K562 (cell line): ENCODE data around the gene RHOF. TPM values are rescaled to one million over a fixed set of nuclear protein-coding genes. Genes with fewer than 3 reads are reported as not detected.

Experiments used
- BDP1 ChIP-seq: IDR thresholded peaks from 3 replicates; pipeline ENCODE4 v1.6.1; 2011; ENCODE audit not compliant: insufficient read length, insufficient read depth
- CEBPZ ChIP-seq: fragments of 150-350 bp; IDR thresholded peaks from 2 replicates; pipeline ENCODE4 v1.6.1; 2014; ENCODE audit warnings: low read depth, mild to moderate bottlenecking, low read length, borderline replicate concordance
- E2F8 ChIP-seq: fragments of 450-650 bp; IDR thresholded peaks from 2 replicates; pipeline ENCODE4 v1.7.1; 2018; ENCODE audit warnings: mild to moderate bottlenecking, low read depth; ENCODE audit not compliant: partially characterized antibody
- ETS1 ChIP-seq: conservative IDR thresholded peaks from 2 replicates; pipeline ENCODE4 v1.6.1; 2011; ENCODE audit warnings: low read depth, mild to moderate bottlenecking, low read length; ENCODE audit not compliant: control insufficient read depth
- FIP1L1 ChIP-seq: fragments of 200-400 bp; formaldehyde crosslinking; IDR thresholded peaks from 2 replicates; pipeline ENCODE4 v1.6.1; 2018; ENCODE audit warnings: mild to moderate bottlenecking, low read depth, low read length; ENCODE audit not compliant: poor library complexity, severe bottlenecking
- GABPA ChIP-seq: fragments of 200-800 bp; sonication (Bioruptor generic); conservative IDR thresholded peaks from 2 replicates; pipeline ENCODE4 v1.6.1; 2016; ENCODE audit warnings: low read depth, missing genetic modification characterization, missing compliant biosample characterization
- GATA2 ChIP-seq: sonication (generic); formaldehyde crosslinking; IDR thresholded peaks from 2 replicates; pipeline ENCODE4 v1.4.0; 2020; ENCODE audit warnings: mild to moderate bottlenecking, missing genetic modification reagents
- PHB ChIP-seq: fragments of 250-450 bp; sonication (Bioruptor Pico); IDR thresholded peaks from 2 replicates; pipeline ENCODE4 v1.5.0; 2021
- PHB2 ChIP-seq: fragments of 450-650 bp; IDR thresholded peaks from 2 replicates; pipeline ENCODE4 v1.6.1; 2017; ENCODE audit warnings: low read depth
- PREB ChIP-seq: sonication (generic); formaldehyde crosslinking; IDR thresholded peaks from 2 replicates; pipeline ENCODE4 v1.8.1; 2023; ENCODE audit warnings: mild to moderate bottlenecking, missing genetic modification reagents
- SMARCA5 ChIP-seq: fragments of 450-650 bp; IDR thresholded peaks from 2 replicates; pipeline ENCODE4 v1.6.1; 2016
- SMARCC2 ChIP-seq: fragments of 450-650 bp; IDR thresholded peaks from 2 replicates; pipeline ENCODE4 v1.6.1; 2017; ENCODE audit warnings: antibody characterized with exemption, moderate library complexity, mild to moderate bottlenecking, low read depth
- SNRNP70 ChIP-seq: fragments of 200-400 bp; formaldehyde crosslinking; optimal IDR thresholded peaks from 2 replicates; pipeline ENCODE3; 2017; ENCODE audit warnings: low read depth, low read length
- THRB ChIP-seq: fragments of 450-650 bp; formaldehyde crosslinking; conservative IDR thresholded peaks from 2 replicates; pipeline ENCODE4 v1.4.0; 2022; ENCODE audit warnings: mild to moderate bottlenecking, missing genetic modification characterization
- ZFX ChIP-seq: sonication (generic); formaldehyde crosslinking; IDR thresholded peaks from 2 replicates; pipeline ENCODE4 v1.8.0; 2022; ENCODE audit warnings: mild to moderate bottlenecking, missing genetic modification reagents, moderate library complexity
- ZNF134 ChIP-seq: fragments of 250-450 bp; sonication (Bioruptor Pico); conservative IDR thresholded peaks from 2 replicates; pipeline ENCODE4 v1.4.0; 2020
- ZNF57 ChIP-seq: fragments of 450-650 bp; formaldehyde crosslinking; IDR thresholded peaks from 2 replicates; pipeline ENCODE4 v1.4.0; 2020; ENCODE audit warnings: mild to moderate bottlenecking, moderate library complexity
- ZNF644 ChIP-seq: fragments of 200-800 bp; sonication (Bioruptor generic); IDR thresholded peaks from 2 replicates; pipeline ENCODE4 v1.6.1; 2016; ENCODE audit warnings: low read depth, missing genetic modification characterization, missing compliant biosample characterization
- polyA plus RNA-seq, 8 experiments: library from polyadenylated mRNA; depleted of rRNA in 4 of 8; stranded (reverse) in 5 of 8; unstranded in 3 of 8; fragments of >200 nt; fragmentation: Nextera tagmentation in 2 of 8; fragmentation: Illumina TruSeq in 1 of 8; extraction: Ambion mirVana in 2 of 8; extraction: Trizol in 1 of 8; gene quantifications; 2 replicates each; pipeline versions ENCODE4 v1.2.1 to v1.2.3, GENCODE V29; 2011 to 2014; ENCODE audit warnings: inconsistent platforms in 1 of 8, missing spikeins in 1 of 8
- total RNA-seq, 7 experiments: library from RNA; depleted of rRNA in 6 of 7; stranded (reverse); fragments of >200 nt in 6 of 7; fragmentation: Illumina TruSeq in 2 of 7; extraction: Trizol in 2 of 7; gene quantifications; 2 replicates each; pipeline versions ENCODE4 v1.2.1 to v1.2.3, GENCODE V29; 2011 to 2021; ENCODE audit warnings: low replicate concordance in 1 of 7

Gene RHOF
- total and polyA plus RNA-seq, 9 of the 15 experiments (the other 6 are each of a cell fraction or from before 2014, with no cell fraction given), result 0.13 to 10.1 (median 4.0) TPM

- no peak; the same call in 1 of the 2 replicates for TF ChIP-seq SMARCA5
- no peak for TF ChIP-seq BDP1
- TF ChIP-seq PREB (CRISPR knock-in tag), result peak; percentile 97; the same call in 1 of the 2 replicates
- peak; percentile 69 for TF ChIP-seq ETS1
- no peak for TF ChIP-seq E2F8
- no peak for TF ChIP-seq ZNF57
- no peak for TF ChIP-seq ZNF644 (tag)
- no peak for TF ChIP-seq SNRNP70
- TF ChIP-seq ZFX, result peak; percentile 50
- no peak for TF ChIP-seq CEBPZ
- TF ChIP-seq GATA2 (CRISPR knock-in tag), result no peak
- TF ChIP-seq GABPA, result no peak
- no peak for TF ChIP-seq PHB
- no peak for TF ChIP-seq SMARCC2
- TF ChIP-seq PHB2, result no peak
- TF ChIP-seq FIP1L1, result peak; percentile 95
- no peak for TF ChIP-seq ZNF134 (CRISPR knock-in tag)
- no peak for TF ChIP-seq THRB
Measured at GRCh38 chr12:121793838-121794533, 498 bp upstream of the RHOF start (continued).
